Hepatocyte (in vitro differentiated cells): ENCODE measurements around the gene PLA2G4E. TPM values are rescaled to one million over a fixed set of nuclear protein-coding genes. Genes with fewer than 3 reads are reported as not detected.

Source experiments
- DNase-seq: peaks from one replicate; pipeline ENCODE4 v3.0.0-alpha.2; 2016; ENCODE audit warnings: low spot score
- H2AFZ ChIP-seq: fragments of 200-600 bp; sonication (generic); 2 replicates; pipeline ENCODE4 v1.6.0; 2016; ENCODE audit warnings: antibody characterized with exemption, mild to moderate bottlenecking
- H3K27ac ChIP-seq: fragments of 200-600 bp; sonication (generic); 2 replicates; pipeline ENCODE4 v1.5.1; 2016; ENCODE audit warnings: mild to moderate bottlenecking
- H3K27me3 ChIP-seq: fragments of 200-600 bp; sonication (generic); 2 replicates; pipeline ENCODE4 v1.6.1; 2016
- H3K36me3 ChIP-seq: fragments of 200-600 bp; sonication (generic); replicated peaks from 2 replicates; pipeline ENCODE4 v1.5.1; 2016; ENCODE audit warnings: low read depth; ENCODE audit not compliant: insufficient read depth
- H3K4me1 ChIP-seq: fragments of 200-600 bp; sonication (generic); 2 replicates; pipeline ENCODE4 v1.5.1; 2016; ENCODE audit warnings: mild to moderate bottlenecking, moderate library complexity; ENCODE audit not compliant: insufficient read depth
- H3K4me2 ChIP-seq: fragments of 200-600 bp; sonication (generic); 2 replicates; pipeline ENCODE4 v1.6.0; 2016
- H3K4me3 ChIP-seq: fragments of 200-600 bp; sonication (generic); 2 replicates; pipeline ENCODE4 v1.5.1; 2016; ENCODE audit warnings: mild to moderate bottlenecking
- H3K79me2 ChIP-seq: fragments of 200-600 bp; sonication (generic); 2 replicates; pipeline ENCODE4 v1.6.0; 2017; ENCODE audit warnings: mild to moderate bottlenecking
- H3K9me2 ChIP-seq: fragments of 200-600 bp; sonication (generic); replicated peaks from 2 replicates; pipeline ENCODE4 v1.6.0; 2017; ENCODE audit warnings: mild to moderate bottlenecking; ENCODE audit not compliant: insufficient read depth
- H3K9me3 ChIP-seq: fragments of 200-600 bp; sonication (generic); 2 replicates; pipeline ENCODE4 v1.5.1; 2016; ENCODE audit warnings: low read depth, mild to moderate bottlenecking
- H4K20me1 ChIP-seq: fragments of 200-600 bp; sonication (generic); 2 replicates; pipeline ENCODE4 v1.6.0; 2016; ENCODE audit warnings: mild to moderate bottlenecking; ENCODE audit not compliant: insufficient read depth, poor library complexity, severe bottlenecking
- CTCF ChIP-seq: fragments of 200-600 bp; sonication (generic); IDR thresholded peaks from 2 replicates; pipeline ENCODE4 v1.5.1; 2016; ENCODE audit warnings: antibody characterized with exemption, mild to moderate bottlenecking; ENCODE audit not compliant: poor library complexity
- EZH2 ChIP-seq: fragments of 200-600 bp; sonication (generic); IDR thresholded peaks from 2 replicates; pipeline ENCODE4 v1.6.1; 2016; ENCODE audit warnings: antibody characterized with exemption, mild to moderate bottlenecking, borderline replicate concordance
- EZH2phosphoT487 ChIP-seq: fragments of 200-600 bp; sonication (generic); IDR thresholded peaks from one replicate; pipeline ENCODE4 v1.6.1; 2018; ENCODE audit warnings: antibody characterized with exemption, mild to moderate bottlenecking, low read depth, moderate library complexity; ENCODE audit not compliant: unreplicated experiment, severe bottlenecking
- WGBS: methylation state at CpG from one replicate; pipeline ENCODE4 v1.1.6; 2016; ENCODE audit warnings: low lambda C conversion rate; ENCODE audit errors: missing lambda C conversion rate; 5-methylcytosine and 5-hydroxymethylcytosine counted together
- polyA plus RNA-seq: library from polyadenylated mRNA; unstranded; fragments of >200 nt; fragmentation: Nextera tagmentation; extraction: Ambion mirVana; gene quantifications from 2 replicates; pipeline ENCODE4 v1.2.1, GENCODE V29; 2016
- total RNA-seq: library from RNA; depleted of rRNA; stranded (reverse); fragments of >200 nt; gene quantifications from 2 replicates; pipeline ENCODE4 v1.2.3, GENCODE V29; 2014

PLA2G4E gene
- total and polyA plus RNA-seq, 2 experiments from 2014 or later: 0.07 to 0.54 TPM

GRCh38 chr15:41955100-41955499 is 65.7 kb downstream of the PLA2G4E start:
- Histone ChIP-seq H3K9me3 (no peaks in the 10 kb centered on the region), H3K79me2 (peaks cover 70% of the 10 kb centered on the region), H3K36me3 (no peaks in the 10 kb centered on the region), H3K4me2 (no peak overlapping the region), H2AFZ (no peak overlapping the region), H3K4me1 (peaks cover 45% of the 10 kb centered on the region), H3K27ac (peak overlapping the region; percentile 80), H3K9me2 (no peaks in the 10 kb centered on the region), H3K4me3 (no peak overlapping the region), H3K27me3 (no peaks in the 10 kb centered on the region), H4K20me1 (no peaks in the 10 kb centered on the region)
- no peak for DNase-seq
- 85% methylated on average over 7 of the region's 7 CpGs for WGBS
- TF ChIP-seq EZH2 (no peak), EZH2phosphoT487 (no peak), CTCF (no peak)

- no peak overlapping the region for H3K27ac ChIP-seq
- no peaks in the 10 kb centered on the region for H3K9me3 ChIP-seq
- H3K79me2 ChIP-seq: peaks cover 61% of the 10 kb centered on the region
- no peaks in the 10 kb centered on the region for H3K27me3 ChIP-seq
- DNase-seq: no peak
- 72% methylated on average over 6 of the region's 6 CpGs for WGBS
- H3K36me3 ChIP-seq: no peaks in the 10 kb centered on the region
- no peaks in the 10 kb centered on the region for H3K9me2 ChIP-seq
- TF ChIP-seq EZH2phosphoT487 (no peak), CTCF (no peak), EZH2 (no peak)
- peaks cover 54% of the 10 kb centered on the region for H3K4me1 ChIP-seq
- no peaks in the 10 kb centered on the region for H4K20me1 ChIP-seq
- H2AFZ ChIP-seq: no peak overlapping the region
- no peak overlapping the region for H3K4me3 ChIP-seq
- H3K4me2 ChIP-seq: no peak overlapping the region
Measured at GRCh38 chr15:41954036-41954435, 66.8 kb downstream of the PLA2G4E start.

- TF ChIP-seq EZH2phosphoT487: no peak
- TF ChIP-seq EZH2: no peak
- no peak for TF ChIP-seq CTCF
- peaks cover 42% of the 10 kb centered on the region for H3K4me1 ChIP-seq
- H3K79me2 ChIP-seq: peaks cover 63% of the 10 kb centered on the region
- no peaks in the 10 kb centered on the region for H4K20me1 ChIP-seq
- H3K4me2 ChIP-seq: no peak overlapping the region
- no peaks in the 10 kb centered on the region for H3K9me2 ChIP-seq
- no peak overlapping the region for H3K27ac ChIP-seq
- no peak overlapping the region for H2AFZ ChIP-seq
- H3K4me3 ChIP-seq: no peak overlapping the region
- H3K27me3 ChIP-seq: no peaks in the 10 kb centered on the region
- H3K36me3 ChIP-seq: no peaks in the 10 kb centered on the region
- WGBS: 98% methylated on average over 12 of the region's 12 CpGs
- DNase-seq: no peak
- no peaks in the 10 kb centered on the region for H3K9me3 ChIP-seq
Measured at GRCh38 chr15:41952013-41952563, 68.8 kb downstream of the PLA2G4E start.
